C1 segment of cervical spinal cord (tissue), 14 donors: ENCODE results near the gene PDE1A.
"Not testable (repeated sequence)": the region's sequence is repeated elsewhere in the genome, so short reads cannot be mapped to it uniquely, and the experiment has no call there.

Source experiments
- DNase-seq, 14 donors: peaks; one replicate each; lab custom pipeline; 2025; lab: John Stamatoyannopoulos, UW

Gene PDE1A

GRCh38 chr2:182280118-182280517, 146.7 kb downstream of the PDE1A start:
- peak in 1 of 14 donors; percentile 12 for DNase-seq

GRCh38 chr2:182276662-182277061, 150.2 kb downstream of the PDE1A start:
- DNase-seq = not testable (repeated sequence)

GRCh38 chr2:182267971-182268370, 158.9 kb downstream of the PDE1A start:
- DNase-seq = peak in 1 of 14 donors; percentile 45

GRCh38 chr2:182266909-182267308, 159.9 kb downstream of the PDE1A start:
- DNase-seq = no peak

GRCh38 chr2:182265718-182266117, 161.1 kb downstream of the PDE1A start:
- DNase-seq = no peak

- DNase-seq = no peak
Observed at GRCh38 chr2:182261860-182262387, 164.9 kb downstream of the PDE1A start.

GRCh38 chr2:182259629-182260150, 167.1 kb downstream of the PDE1A start:
- DNase-seq = no peak

- no peak for DNase-seq
Observed at GRCh38 chr2:182252534-182252933, 174.3 kb downstream of the PDE1A start.

- DNase-seq = no peak
Observed at GRCh38 chr2:182248898-182249297, 177.9 kb downstream of the PDE1A start.

GRCh38 chr2:182248362-182248761, 178.5 kb downstream of the PDE1A start:
- DNase-seq = peak in 1 of 14 donors; percentile 13

GRCh38 chr2:182247831-182248230, 179.0 kb downstream of the PDE1A start:
- no peak for DNase-seq

- DNase-seq = no peak
Observed at GRCh38 chr2:182245963-182246362, 180.9 kb downstream of the PDE1A start.

GRCh38 chr2:182242609-182243008, 184.2 kb downstream of the PDE1A start:
- DNase-seq = no peak

GRCh38 chr2:182241936-182242335, 184.9 kb downstream of the PDE1A start:
- DNase-seq = peak in 1 of 14 donors; percentile 19

- peak in 1 of 14 donors; percentile 45 for DNase-seq
Observed at GRCh38 chr2:182240862-182241371, 185.9 kb downstream of the PDE1A start.

GRCh38 chr2:182230561-182230960, 196.3 kb downstream of the PDE1A start:
- DNase-seq = no peak

- no peak for DNase-seq
Observed at GRCh38 chr2:182229297-182229696, 197.5 kb downstream of the PDE1A start.

GRCh38 chr2:182228741-182229140, 198.1 kb downstream of the PDE1A start:
- DNase-seq = no peak

GRCh38 chr2:182228073-182228473, 198.8 kb downstream of the PDE1A start:
- DNase-seq = no peak

- no peak for DNase-seq
Observed at GRCh38 chr2:182226807-182227206, 200.0 kb downstream of the PDE1A start.

- DNase-seq = no peak
Observed at GRCh38 chr2:182224669-182225068, 202.2 kb downstream of the PDE1A start.

GRCh38 chr2:182220998-182221397, 205.8 kb downstream of the PDE1A start:
- DNase-seq = no peak

- peak in 1 of 14 donors; percentile 13 for DNase-seq
Observed at GRCh38 chr2:182220335-182220734, 206.5 kb downstream of the PDE1A start.

GRCh38 chr2:182210669-182211068, 216.2 kb downstream of the PDE1A start:
- no peak for DNase-seq
